Measurements from ENCODE around the gene SRRM4.
"Not testable (repeated sequence)": the region's sequence is repeated elsewhere in the genome, so short reads cannot be mapped to it uniquely, and the experiment has no call there.

SRRM4 gene

DNA sequence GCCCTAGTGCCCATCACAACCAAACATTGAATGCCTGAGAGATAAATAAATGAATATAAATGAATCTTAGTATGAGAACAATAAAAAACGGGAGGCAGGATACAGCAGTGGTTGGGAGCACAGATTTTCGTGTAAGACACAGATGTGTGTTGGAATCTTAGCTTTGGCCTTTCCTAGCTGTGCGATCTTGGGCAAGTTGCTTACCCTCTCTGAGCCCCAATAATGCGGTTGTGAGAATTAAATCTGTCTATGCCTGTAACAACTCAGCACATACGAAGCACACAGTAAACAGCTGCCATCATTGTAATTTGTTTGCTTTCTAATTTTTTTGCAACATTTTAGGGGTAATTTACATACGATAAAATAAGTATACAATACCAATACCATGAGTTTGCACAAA, 89.8 kb downstream of the SRRM4 start:
- ATAC-seq, result no peak

DNA sequence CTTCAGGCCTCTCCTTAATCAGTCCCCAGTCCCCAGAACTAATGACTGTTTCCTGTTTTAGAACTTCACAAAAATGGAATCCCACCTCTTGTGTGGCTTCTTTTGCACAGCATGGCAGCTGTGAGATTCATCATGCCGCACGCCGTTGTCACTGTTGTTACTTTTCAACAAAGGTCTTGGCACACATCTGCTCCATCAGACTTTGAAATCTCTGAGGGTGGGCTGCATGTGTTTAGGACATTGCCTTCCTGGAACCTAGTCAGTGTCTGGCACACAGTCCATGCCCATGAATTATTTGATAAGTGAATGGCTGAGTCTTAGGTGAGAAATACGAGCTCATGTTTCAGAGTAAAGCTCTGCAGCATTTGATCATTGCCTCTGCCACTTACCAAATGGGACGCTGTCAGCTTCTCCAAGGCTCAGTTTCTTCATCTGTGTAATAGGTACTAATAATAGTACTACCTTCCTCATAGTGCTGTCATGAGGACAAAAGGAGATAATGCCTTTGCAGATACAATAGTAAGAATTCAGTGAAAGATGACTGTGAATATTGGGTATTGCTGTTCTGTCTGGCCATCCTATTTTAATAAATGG, 90.4 kb downstream of the SRRM4 start:
- no peak for ATAC-seq

DNA sequence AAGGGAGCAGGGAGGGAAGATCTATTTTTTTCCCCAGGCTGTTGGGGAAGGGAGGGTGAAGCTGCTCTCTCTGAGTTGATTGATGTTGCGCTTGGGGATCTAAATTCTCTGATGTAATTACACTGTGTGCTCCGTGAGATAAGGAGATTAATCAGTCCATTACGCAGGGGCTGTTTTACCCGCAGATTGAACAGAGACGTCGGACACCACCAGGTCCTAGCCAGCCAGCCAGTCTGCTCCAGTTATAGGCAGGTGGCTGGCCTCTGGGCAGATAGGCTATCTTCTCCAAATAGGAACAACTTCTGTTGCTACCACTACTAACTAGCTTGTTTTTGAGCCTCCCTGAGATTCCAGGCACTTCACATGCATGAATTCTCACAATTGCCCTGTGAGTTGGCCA, 91.1 kb downstream of the SRRM4 start:
- no peak for ATAC-seq

DNA sequence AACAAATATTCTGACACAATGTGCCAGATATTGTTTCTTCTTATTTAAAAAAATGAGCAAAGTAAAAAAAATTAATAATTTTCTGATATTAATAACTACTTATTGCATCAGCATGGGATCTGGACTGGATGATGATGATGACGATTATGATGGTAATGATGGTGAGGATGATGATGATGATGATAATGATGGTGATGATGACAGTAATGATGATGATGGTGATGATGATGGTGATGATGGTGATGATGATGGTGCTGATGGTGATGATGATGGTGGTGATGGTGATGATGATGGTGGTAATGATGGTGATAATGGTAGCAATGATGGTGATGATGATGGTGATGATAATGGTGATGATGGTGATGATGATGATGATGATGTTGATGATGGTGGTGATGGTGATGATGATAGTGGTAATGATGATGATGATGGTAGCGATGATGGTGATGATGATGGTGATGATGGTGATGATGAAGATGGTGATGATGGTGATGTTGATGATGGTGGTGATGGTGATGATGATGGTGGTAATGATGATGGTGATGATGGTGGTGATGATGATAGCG, 94.0 kb downstream of the SRRM4 start:
- ATAC-seq, result no peak

DNA sequence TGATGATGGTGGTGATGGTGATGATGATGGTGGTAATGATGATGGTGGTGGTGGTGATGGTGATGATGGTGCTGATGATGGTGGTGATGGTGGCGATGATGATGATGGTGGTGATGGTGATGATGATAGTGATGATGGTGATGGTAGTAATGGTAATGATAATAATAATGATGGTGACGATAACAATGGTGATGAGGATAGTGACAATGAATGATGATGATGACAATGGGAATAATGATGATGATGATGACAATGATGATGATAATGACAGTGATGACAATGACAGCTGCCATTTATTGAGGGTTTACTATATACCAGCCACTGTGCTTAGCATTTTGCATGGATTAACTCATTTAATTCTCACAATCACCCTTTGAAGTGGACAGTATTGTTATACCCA, 94.6 kb downstream of the SRRM4 start:
- ATAC-seq, result no peak

DNA sequence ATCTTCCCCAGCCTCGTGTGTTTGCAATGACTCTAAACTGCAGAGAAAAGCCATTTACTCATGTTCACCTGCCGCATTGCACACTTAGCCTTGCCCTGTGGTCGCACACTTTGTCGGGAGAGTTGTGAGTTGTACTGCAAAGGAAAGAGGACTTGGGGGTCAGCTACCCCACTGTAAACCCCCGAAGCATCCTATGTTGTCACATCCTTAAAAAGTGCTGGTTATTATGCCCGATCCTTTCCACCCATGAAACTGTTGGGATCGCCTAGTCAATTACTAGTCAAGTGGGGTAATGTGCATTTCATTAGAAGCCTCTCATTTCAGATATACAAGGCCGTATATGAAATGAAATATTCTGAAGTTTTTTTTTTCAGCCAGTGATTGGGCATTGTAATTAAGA, 98.2 kb downstream of the SRRM4 start:
- no peak for ATAC-seq

DNA sequence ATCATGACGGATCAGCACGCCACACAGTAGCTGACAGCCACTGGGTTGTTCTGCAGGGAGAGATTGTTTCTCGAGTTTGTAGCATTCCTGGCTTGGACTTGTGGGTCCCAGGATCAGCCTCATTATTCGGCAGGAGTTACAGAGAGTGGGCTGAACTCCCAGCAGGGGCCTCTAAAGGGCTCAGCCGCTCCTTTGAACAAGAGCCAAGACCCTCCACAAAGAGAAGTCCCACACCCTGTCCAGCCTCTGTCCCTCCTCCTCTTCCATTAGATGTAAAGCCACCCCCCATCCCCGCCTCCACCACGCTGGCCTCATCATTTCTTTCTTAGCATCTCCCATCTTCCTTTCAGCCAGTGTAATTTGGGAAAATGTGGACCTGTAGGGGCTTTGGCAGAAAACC, 100.7 kb downstream of the SRRM4 start:
- no peak for ATAC-seq

DNA sequence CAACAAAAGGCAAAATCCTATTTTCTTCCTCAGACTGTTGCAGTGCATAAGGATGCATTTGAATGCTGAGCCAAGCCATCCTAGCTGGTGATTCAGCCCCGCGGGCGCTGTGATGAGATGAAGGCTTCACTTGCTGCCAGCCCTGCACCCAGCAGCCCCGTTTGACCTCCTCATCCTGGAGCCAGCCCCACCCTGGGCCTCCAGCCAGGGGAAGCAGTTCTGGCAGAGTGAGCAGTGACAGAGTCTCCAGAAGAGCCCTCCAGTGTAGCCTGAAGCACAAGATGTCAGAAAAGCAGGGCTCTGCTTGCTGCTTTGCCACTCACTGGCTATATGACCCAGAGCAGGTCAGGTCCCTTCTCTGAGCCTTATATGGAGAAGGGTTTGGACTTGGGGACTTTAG, 101.2 kb downstream of the SRRM4 start:
- no peak for ATAC-seq

DNA sequence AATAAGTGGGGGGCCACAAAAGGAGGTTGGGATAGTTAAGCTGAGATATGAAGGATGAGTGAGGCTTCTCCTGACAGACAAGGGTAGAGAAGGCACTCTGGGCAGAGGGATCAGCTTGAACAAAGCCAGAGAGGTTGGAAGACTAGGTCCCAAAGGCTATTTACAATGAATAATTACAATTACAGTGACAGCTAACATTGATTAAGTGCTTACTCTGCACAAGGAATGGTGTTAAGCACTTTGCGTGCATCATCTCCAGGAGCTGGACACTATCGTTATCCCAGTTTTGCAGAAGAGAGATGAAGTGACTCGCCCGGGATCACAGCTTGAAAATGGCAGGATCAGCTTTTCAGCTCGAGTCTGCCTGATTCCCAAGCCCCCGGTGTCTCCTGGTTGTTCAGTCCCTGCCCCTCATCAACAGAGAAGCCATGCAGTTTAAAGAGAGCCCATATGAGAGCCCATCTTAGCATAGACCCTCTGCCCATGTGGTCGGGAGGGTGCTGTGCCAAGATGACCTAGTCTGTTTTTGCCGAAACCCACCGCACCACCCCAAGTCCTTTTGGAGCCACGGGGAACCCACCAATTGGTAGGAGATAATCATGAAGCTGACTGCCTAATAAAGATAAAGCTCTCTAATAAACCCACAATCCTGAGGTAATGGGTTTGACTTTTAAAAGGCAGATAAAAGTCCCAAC, 107.5 kb downstream of the SRRM4 start:
- no peak for ATAC-seq

DNA sequence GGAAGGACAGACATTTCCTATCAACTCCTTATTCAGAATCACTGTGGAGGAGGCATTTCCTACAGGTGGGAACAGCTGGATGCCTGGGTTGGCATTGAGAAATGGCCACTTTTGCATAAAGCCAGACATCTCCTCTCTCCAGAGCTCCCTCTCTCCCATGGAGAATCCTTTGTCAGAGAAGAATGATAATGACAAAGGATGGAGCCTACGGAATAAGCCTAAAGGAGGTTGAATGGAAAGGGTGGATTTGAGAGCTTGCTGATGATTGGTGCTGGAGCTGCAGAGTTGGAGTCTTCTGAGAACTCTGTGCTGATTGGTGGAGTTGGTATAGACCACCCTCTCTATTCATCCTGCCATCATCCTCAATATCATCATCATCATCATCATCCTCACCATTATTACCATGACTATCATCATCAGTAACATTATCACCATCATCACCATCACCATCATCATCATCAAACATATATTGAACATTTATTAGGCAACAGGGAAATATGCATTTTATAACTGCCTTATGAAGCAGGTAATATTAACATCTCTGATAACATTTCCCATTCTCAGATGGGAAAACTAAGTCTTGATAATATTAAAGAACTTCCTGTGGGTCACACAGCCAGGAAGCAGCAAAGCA, 108.2 kb downstream of the SRRM4 start:
- ATAC-seq, result no peak

DNA sequence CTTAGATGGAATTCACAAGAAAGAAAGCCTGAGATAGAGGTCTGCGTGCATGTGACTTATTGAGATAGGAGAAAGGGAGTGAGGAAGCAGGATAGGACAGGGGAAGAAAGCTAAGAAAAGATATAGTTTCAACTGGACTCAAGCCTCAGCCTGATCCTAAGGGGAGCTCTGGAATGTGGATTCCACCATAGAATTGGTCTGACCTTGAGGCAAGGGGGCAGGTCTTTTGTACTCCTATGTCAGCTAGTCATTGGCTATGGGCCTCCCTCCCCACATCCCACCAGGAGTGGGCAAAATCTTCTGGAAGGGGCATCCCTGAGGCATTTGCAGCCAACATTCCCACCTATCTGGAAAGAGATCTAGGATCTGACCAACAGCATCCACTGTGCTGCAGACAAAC, 108.9 kb downstream of the SRRM4 start:
- no peak for ATAC-seq

DNA sequence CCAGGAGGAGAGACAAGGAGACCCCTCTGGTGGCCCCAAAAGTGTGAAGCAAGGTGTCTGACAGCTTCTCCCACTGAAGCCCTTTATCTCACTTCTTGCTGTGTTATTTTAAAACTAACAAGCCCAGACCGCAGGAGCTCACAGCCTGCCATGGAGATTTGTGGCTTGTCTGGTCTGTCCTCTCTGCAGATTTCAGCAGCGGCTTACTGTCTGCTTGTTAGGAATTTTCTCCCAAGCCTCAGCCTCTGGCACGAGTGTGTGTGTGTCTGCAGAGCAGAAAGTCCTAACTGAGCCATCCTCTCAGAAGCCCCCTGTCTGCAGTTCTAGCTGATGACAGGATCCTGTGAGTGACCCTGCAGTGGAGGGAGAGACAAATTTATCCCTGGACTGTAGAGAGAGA, 109.5 kb downstream of the SRRM4 start:
- ATAC-seq, result no peak

DNA sequence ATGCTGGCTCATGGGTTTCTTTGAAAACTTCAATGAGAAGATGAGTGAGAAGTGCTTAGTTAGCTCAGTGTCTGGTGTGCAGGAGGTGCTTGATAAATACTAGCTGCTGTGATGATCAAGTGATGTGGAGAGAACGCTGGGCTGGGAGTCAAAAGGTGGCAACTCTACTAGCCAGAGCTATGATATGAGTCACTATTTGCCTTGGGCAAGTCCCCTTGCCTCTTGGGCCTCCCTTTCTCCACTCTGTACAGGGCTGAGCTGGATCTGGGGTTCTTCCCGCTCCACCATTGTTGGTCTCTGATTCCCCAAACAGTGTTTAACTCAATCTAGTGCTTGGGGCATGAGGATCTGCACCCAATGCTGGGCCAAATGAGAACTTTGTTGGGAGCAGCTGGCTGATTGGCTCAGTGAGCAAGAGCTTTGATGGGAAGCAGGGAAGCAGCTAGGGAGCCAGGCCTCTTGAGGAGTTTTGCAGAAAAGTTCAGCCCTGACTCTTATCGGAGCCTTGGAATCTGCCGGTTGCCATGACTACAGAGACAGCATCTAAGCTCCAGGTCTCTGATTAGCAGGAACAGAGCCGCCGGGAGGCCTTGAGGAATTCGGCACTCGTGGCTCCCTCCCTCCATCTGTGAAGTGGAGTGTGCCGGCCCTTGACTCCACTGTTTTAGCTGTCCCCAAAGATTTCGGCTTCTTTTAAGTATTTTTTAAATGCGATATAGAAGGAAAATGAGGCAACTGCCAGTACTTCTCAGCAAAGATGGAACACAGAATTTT, 115.3 kb downstream of the SRRM4 start:
- no peak for ATAC-seq

DNA sequence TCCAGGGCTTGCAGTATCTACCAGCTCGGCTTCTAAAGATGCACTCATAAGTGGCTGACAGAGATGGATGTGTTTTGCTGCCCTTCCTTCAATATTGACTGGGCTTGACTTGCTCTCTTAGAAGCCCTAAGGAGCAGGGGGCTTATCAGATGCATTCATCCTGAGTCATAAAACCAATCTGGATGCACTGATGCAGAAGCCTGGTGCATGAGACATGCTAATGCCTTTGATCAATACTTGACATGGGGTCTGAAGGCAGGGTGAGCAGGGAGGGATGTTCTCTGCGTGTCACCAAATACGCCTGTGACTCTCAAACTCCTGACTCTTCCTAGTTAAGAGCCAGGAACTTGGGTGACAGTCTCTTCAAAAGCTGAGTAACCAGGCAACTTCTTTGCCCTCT, 119.6 kb downstream of the SRRM4 start:
- ATAC-seq, result no peak

DNA sequence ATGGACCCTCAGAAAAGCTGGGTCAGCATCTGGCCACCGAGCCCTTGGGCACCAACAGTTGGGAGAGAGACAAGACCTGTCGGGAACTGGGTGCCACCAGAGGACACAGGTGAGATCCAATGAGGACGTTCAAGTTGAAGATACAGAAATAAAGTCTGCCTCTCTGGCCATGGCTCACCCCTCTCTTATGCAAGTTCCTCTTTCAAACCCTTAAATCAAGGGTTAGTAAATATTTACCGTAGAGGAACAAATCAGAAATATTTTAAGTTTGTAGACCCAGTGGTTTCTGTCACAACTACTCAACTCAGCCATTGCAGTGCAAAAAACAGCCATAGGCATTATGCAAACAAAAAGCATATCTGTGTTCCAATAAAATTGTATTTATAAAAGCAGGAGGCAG, 120.9 kb downstream of the SRRM4 start:
- no peak for ATAC-seq

DNA sequence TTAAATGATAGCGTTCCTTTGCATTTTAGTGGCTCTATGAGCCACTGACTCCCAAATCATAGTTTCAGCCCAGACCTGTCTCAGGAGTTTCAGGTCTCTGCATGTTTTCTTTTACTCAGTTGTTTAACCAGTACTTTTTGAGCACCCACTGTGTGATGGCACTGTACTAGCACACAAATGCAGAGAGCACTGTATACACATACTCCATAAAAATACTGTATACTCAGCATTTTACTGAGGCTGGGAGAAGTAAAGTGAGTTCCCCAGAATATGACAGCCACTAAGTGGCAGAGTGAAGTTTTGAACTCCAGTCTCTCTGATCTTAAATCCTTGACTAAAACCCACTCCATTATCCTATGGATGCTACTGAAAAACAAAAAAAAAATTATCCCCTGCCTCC, 121.4 kb downstream of the SRRM4 start:
- no peak for ATAC-seq

DNA sequence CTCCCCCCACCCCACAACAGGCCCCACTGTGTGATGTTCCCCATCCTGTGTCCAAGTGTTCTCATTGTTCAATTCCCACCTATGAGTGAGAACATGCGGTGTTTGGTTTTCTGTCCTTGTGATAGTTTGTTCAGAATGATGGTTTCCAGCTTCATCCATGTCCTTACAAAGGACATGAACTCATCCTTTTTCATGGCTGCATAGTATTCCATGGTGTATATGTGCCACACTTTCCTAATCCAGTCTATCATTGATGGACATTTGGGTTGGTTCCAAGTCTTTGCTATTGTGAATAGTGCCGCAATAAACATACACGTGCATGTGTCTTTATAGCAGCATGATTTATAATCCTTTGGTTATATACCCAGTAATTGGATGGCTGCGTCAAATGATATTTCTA, 123.6 kb downstream of the SRRM4 start:
- not testable (repeated sequence) for ATAC-seq

DNA sequence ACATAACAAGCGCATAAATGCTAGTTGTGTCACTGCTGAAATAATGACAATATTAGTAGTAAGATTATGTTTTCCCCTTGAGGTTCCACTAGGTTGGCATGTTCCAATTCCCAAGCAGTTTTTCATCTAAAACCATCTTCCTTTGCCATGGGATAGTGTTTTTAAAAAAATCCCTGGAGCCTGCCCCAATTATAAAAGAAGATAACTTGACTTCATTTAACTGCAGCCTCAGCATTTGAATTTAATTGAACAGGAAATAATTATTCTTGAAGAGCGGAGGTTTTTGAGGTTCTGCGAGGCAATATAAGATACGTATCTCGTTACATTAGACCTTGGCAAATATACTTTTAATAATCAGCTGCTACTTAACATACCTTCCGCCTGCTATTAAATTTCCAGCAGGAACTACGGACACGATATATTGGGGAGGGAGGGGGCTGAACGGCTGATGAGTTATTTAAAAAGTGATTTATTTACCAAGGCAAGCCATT, 132.2 kb downstream of the SRRM4 start:
- ATAC-seq, result no peak

DNA sequence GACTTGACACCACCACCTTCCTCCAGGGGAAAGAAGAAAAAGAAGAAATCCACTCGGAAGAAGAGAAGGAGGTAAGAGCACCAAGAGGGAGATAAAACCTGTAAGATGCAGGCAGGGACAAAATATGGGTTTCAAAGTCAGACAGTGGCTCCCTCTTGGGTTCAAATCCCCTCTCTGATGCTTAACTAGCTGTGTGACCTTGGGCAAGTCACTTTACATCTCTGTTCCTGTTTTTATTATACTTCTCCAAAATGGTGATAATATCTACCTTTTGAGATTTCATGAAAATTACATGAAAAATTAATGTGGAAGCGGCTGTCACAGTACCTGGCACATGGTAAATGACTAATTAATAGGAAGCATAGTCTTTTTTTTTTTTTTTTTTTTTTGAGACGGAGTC, 133.0 kb downstream of the SRRM4 start:
- no peak for ATAC-seq

DNA sequence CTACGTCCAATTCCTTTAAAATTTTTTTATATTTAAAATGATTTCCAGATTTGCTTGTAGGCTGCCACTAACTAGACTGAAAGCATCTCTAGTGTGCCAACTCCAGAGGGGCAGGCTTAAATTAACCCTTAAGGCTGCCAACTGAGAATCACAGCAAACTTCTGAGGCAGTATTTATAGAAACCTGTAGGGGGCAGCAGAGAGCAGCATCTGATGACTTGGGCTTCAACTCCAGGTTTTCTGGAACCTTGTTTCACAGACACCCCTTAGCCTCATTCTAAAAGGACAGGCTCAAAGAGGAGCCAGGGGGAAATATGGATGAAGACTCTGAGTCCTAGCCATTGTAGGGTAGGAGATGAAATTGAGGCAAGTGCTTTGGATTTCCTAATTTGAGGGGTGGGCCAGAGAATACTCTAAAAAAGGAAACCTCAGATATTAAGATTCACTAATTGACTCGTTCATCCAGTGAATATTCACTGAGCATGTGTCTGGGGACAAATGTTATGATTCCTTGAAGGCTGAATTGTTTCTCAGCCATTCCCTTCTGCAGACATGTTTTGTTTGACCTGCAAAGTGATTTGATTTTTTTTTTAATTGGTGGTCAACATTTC, 134.1 kb downstream of the SRRM4 start:
- no peak for ATAC-seq

DNA sequence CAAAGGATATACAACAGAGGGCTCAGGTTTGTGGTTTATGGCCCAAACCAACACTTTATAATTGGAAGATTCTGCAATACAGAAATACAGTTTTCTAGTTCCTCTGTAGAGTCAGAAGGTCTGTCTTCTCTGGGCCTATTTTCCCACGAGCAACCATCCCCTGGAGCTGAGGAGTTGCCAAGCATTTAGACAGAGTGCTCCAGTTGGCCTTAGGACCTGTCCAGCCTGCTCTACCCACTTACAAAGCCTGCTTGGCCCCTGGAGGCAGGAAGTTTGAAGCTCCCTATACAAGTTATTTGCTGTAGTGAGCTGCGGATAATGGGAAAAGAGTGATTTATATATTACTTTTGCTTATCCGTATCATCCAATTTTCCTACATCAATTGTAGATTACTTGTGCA, 136.6 kb downstream of the SRRM4 start:
- ATAC-seq, result no peak

DNA sequence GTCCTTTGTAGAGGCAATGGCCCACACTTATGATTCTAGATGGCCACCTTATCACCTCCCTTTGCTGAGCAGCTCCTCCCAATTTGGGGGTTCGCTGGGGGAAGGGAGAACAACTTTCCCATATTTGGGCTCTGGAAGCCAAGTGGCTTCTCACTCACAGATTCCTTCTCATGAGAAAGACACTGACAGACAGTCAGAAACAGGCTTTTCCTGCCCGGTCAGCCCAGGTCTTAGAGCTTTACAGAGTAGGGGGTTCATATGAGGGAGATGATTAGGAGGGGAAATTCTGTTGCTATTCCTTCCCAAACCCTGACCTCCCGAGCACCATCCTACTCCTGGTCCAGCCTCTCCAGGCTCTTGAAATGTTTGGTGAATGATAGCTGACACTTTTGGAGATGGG, 137.3 kb downstream of the SRRM4 start:
- no peak for ATAC-seq

DNA sequence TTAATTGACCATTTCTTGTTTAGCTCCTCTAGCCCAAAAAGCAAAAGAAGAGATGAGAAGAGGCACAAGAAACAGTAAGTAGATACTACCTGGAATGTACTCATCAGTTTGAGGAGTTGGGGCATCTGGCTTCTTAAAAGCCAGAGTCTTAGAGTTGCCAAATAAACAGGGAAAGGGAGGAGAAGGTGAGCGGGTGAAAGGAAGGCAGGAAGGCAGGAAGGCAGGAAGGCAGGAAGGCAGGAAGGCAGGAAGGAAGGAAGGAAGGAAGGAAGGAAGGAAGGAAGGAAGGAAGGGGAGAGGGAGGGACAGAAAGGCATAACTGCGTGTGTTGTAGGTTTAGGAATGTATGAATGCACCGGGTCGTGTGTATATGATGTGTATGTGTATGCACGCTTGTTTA, 140.7 kb downstream of the SRRM4 start:
- ATAC-seq, result no peak

All from activated CD4-positive, CD25-positive, alpha-beta regulatory T cell treated with anti-CD3 and anti-CD28 coated beads, Interleukin-2, amount 50 U/mL, for 24 hours (primary cell).